GM12878 (cell line): ENCODE measurements around the gene KDM2A. TPM values are rescaled to one million over a fixed set of nuclear protein-coding genes. Genes with fewer than 3 reads are reported as not detected.

ENCODE experiments used
- BHLHE40 ChIP-seq, 2 experiments: fragments of 450-650 bp in 1 of 2; IDR thresholded peaks; 2 replicates each; pipeline ENCODE4 v1.6.1; 2011 to 2017; ENCODE audit warnings: low read depth in 2 of 2, borderline replicate concordance in 1 of 2, improper control_type of control experiment in 1 of 2, low read length in 1 of 2, mild to moderate bottlenecking in 1 of 2
- CBX5 ChIP-seq: sonication (generic); IDR thresholded peaks from 2 replicates; pipeline ENCODE4 v1.6.1; 2016; ENCODE audit warnings: low read depth, moderate library complexity, mild to moderate bottlenecking, inconsistent platforms
- CHD4 ChIP-seq: fragments of 200-600 bp; sonication (generic); IDR thresholded peaks from 2 replicates; pipeline ENCODE4 v1.6.1; 2016; ENCODE audit warnings: mild to moderate bottlenecking
- HDGF ChIP-seq: fragments of 450-650 bp; IDR thresholded peaks from 2 replicates; pipeline ENCODE4 v1.6.1; 2016; ENCODE audit warnings: antibody characterized with exemption
- MEF2A ChIP-seq: IDR thresholded peaks from 2 replicates; pipeline ENCODE4 v1.6.1; 2011; ENCODE audit warnings: low read depth, mild to moderate bottlenecking, low read length, moderate library complexity; ENCODE audit not compliant: insufficient read depth
- MYB ChIP-seq: fragments of 150-350 bp; IDR thresholded peaks from 2 replicates; pipeline ENCODE4 v1.6.1; 2014; ENCODE audit warnings: mild to moderate bottlenecking, low read depth, low read length, borderline replicate concordance
- NBN ChIP-seq: fragments of 450-650 bp; IDR thresholded peaks from 2 replicates; pipeline ENCODE4 v1.6.1; 2016
- NFXL1 ChIP-seq: fragments of 450-650 bp; IDR thresholded peaks from 2 replicates; pipeline ENCODE4 v1.6.1; 2017; ENCODE audit warnings: antibody characterized with exemption, mild to moderate bottlenecking, borderline replicate concordance
- NR2C2 ChIP-seq: IDR thresholded peaks from 2 replicates; pipeline ENCODE4 v1.6.1; 2011; ENCODE audit warnings: borderline replicate concordance, low read depth; ENCODE audit not compliant: control insufficient read depth, insufficient read length
- PAX5 ChIP-seq: IDR thresholded peaks from 2 replicates; pipeline ENCODE4 v1.6.1; 2011; ENCODE audit warnings: low read depth, low read length, borderline replicate concordance
- RBBP5 ChIP-seq: fragments of 200-600 bp; sonication (generic); conservative IDR thresholded peaks from 2 replicates; pipeline ENCODE4 v1.6.1; 2016
- SMAD1 ChIP-seq: fragments of 450-650 bp; IDR thresholded peaks from 2 replicates; pipeline ENCODE4 v1.6.1; 2018; ENCODE audit warnings: mild to moderate bottlenecking, low read depth; ENCODE audit not compliant: partially characterized antibody
- SMARCA5 ChIP-seq: fragments of 450-650 bp; IDR thresholded peaks from 2 replicates; pipeline ENCODE4 v1.6.1; 2017; ENCODE audit warnings: mild to moderate bottlenecking
- polyA plus RNA-seq, 11 experiments: library from polyadenylated mRNA; depleted of rRNA in 4 of 11; unstranded in 6 of 11; stranded (reverse) in 5 of 11; fragments of >200 nt; fragmentation: Nextera tagmentation in 4 of 11; fragmentation: Illumina TruSeq in 1 of 11; extraction: Ambion mirVana in 4 of 11; extraction: Trizol in 1 of 11; gene quantifications; 1 replicate in 1 of 11; 2 replicates in 10 of 11; pipeline versions ENCODE4 v1.2.1 to v1.2.3, GENCODE V29; 2011 to 2016; ENCODE audit warnings: inconsistent platforms in 2 of 11, missing spikeins in 2 of 11, low read depth in 1 of 11
- total RNA-seq, 4 experiments: library from RNA; depleted of rRNA in 3 of 4; stranded (reverse); fragments of >200 nt in 3 of 4; fragmentation: Illumina TruSeq in 1 of 4; extraction: Trizol in 1 of 4; gene quantifications; 2 replicates each; pipeline versions ENCODE4 v1.2.1 to v1.2.3, GENCODE V29; 2013 to 2021
- TF ChIP-seq, protein P1 (sequence below): fragments of 450-650 bp; IDR thresholded peaks from 2 replicates; pipeline ENCODE4 v1.6.1; 2017; ENCODE audit warnings: mild to moderate bottlenecking, low read depth, inconsistent platforms; ENCODE audit not compliant: poor library complexity, severe bottlenecking
- TF ChIP-seq, protein P2 (sequence below): fragments of 450-650 bp; conservative IDR thresholded peaks from 2 replicates; pipeline ENCODE4 v1.6.1; 2017; ENCODE audit warnings: mild to moderate bottlenecking, moderate library complexity
- TF ChIP-seq, protein P3 (sequence below): fragments of 450-650 bp; IDR thresholded peaks from 2 replicates; pipeline ENCODE4 v1.6.1; 2017; ENCODE audit warnings: mild to moderate bottlenecking
- TF ChIP-seq, protein P4 (sequence below): fragments of 450-650 bp; IDR thresholded peaks from 2 replicates; pipeline ENCODE4 v1.6.1; 2014; ENCODE audit warnings: mild to moderate bottlenecking
- TF ChIP-seq, protein P5 (sequence below): fragments of 450-650 bp; IDR thresholded peaks from 2 replicates; pipeline ENCODE4 v1.6.1; 2016; ENCODE audit warnings: mild to moderate bottlenecking, moderate library complexity, borderline replicate concordance

The KDM2A gene
- total and polyA plus RNA-seq, 10 of the 15 experiments (the other 5 are each of a cell fraction or from before 2014, with no cell fraction given): 10.5 to 69.3 (median 41.6) TPM

DNA sequence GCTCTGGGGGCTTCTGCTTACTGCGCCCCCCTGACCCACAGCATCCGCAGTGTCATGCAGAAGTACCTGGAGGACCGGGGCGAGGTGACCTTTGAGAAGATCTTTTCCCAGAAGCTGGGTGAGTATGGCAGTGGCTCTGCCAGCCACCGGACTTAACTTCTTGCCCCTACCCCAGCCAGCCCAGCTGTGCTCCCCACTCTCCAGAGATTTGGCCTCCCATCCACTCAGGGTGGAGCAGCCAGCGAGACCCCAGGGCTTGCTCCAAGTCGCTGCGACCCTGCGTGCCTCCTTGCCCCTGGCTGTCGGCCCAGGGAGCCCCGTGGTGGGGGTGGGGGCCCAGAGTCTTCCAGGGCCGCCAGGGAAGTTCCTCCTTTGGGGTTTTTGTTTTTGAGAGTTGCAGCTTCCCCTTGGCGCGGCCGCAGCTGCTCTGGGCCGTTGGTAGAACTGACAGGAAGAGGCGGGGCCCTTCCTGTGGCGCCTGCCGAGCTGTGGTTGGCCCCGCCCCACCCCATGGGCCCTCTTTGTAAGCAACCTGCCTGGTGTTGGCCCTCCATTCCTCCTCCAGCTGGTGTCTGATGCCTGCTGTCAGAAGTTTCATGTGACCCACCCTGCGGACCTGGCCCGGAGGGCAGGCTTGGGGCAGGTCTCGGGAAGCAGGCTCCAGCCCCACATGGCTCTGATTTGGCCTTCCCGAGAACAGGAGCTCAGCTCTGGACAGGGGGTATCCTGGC lies 158.3 kb downstream of the KDM2A start (continued):
- 0 out of 2 replicates have a peak, but pooled peaks have one; percentile 61 for TF ChIP-seq MEF2A
- no peak for TF ChIP-seq SMAD1
- TF ChIP-seq RBBP5: no peak
- TF ChIP-seq, protein P1, sequence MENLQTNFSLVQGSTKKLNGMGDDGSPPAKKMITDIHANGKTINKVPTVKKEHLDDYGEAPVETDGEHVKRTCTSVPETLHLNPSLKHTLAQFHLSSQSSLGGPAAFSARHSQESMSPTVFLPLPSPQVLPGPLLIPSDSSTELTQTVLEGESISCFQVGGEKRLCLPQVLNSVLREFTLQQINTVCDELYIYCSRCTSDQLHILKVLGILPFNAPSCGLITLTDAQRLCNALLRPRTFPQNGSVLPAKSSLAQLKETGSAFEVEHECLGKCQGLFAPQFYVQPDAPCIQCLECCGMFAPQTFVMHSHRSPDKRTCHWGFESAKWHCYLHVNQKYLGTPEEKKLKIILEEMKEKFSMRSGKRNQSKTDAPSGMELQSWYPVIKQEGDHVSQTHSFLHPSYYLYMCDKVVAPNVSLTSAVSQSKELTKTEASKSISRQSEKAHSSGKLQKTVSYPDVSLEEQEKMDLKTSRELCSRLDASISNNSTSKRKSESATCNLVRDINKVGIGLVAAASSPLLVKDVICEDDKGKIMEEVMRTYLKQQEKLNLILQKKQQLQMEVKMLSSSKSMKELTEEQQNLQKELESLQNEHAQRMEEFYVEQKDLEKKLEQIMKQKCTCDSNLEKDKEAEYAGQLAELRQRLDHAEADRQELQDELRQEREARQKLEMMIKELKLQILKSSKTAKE: peak; percentile 35
- TF ChIP-seq NFXL1: no peak
- TF ChIP-seq, protein P2, sequence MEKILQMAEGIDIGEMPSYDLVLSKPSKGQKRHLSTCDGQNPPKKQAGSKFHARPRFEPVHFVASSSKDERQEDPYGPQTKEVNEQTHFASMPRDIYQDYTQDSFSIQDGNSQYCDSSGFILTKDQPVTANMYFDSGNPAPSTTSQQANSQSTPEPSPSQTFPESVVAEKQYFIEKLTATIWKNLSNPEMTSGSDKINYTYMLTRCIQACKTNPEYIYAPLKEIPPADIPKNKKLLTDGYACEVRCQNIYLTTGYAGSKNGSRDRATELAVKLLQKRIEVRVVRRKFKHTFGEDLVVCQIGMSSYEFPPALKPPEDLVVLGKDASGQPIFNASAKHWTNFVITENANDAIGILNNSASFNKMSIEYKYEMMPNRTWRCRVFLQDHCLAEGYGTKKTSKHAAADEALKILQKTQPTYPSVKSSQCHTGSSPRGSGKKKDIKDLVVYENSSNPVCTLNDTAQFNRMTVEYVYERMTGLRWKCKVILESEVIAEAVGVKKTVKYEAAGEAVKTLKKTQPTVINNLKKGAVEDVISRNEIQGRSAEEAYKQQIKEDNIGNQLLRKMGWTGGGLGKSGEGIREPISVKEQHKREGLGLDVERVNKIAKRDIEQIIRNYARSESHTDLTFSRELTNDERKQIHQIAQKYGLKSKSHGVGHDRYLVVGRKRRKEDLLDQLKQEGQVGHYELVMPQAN: peak; percentile 39; the same call in 1 of the 2 replicates
- no peak for TF ChIP-seq NR2C2
- peak; percentile 76; the same call in 1 of the 2 replicates for TF ChIP-seq MYB
- TF ChIP-seq NBN: peak; percentile 94
- TF ChIP-seq, protein P3, sequence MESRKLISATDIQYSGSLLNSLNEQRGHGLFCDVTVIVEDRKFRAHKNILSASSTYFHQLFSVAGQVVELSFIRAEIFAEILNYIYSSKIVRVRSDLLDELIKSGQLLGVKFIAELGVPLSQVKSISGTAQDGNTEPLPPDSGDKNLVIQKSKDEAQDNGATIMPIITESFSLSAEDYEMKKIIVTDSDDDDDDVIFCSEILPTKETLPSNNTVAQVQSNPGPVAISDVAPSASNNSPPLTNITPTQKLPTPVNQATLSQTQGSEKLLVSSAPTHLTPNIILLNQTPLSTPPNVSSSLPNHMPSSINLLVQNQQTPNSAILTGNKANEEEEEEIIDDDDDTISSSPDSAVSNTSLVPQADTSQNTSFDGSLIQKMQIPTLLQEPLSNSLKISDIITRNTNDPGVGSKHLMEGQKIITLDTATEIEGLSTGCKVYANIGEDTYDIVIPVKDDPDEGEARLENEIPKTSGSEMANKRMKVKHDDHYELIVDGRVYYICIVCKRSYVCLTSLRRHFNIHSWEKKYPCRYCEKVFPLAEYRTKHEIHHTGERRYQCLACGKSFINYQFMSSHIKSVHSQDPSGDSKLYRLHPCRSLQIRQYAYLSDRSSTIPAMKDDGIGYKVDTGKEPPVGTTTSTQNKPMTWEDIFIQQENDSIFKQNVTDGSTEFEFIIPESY: 0 out of 2 replicates have a peak, but pooled peaks have one; percentile 56
- peak; percentile 65 to 80; a peak in 2 of 4 replicates for TF ChIP-seq BHLHE40 (IDR thresholded peaks at IDR 0.05; ENCODE audit: borderline replicate concordance in 1 of 2, low read depth in 2 of 2, low read length in 1 of 2)
- TF ChIP-seq PAX5: peak; percentile 42; the same call in 1 of the 2 replicates
- peak; percentile 25; the same call in 1 of the 2 replicates for TF ChIP-seq HDGF
- no peak for TF ChIP-seq CBX5
- no peak for TF ChIP-seq CHD4
- TF ChIP-seq, protein P4, sequence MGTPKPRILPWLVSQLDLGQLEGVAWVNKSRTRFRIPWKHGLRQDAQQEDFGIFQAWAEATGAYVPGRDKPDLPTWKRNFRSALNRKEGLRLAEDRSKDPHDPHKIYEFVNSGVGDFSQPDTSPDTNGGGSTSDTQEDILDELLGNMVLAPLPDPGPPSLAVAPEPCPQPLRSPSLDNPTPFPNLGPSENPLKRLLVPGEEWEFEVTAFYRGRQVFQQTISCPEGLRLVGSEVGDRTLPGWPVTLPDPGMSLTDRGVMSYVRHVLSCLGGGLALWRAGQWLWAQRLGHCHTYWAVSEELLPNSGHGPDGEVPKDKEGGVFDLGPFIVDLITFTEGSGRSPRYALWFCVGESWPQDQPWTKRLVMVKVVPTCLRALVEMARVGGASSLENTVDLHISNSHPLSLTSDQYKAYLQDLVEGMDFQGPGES: no peak
- peak; percentile 60 for TF ChIP-seq SMARCA5
- TF ChIP-seq, protein P5, sequence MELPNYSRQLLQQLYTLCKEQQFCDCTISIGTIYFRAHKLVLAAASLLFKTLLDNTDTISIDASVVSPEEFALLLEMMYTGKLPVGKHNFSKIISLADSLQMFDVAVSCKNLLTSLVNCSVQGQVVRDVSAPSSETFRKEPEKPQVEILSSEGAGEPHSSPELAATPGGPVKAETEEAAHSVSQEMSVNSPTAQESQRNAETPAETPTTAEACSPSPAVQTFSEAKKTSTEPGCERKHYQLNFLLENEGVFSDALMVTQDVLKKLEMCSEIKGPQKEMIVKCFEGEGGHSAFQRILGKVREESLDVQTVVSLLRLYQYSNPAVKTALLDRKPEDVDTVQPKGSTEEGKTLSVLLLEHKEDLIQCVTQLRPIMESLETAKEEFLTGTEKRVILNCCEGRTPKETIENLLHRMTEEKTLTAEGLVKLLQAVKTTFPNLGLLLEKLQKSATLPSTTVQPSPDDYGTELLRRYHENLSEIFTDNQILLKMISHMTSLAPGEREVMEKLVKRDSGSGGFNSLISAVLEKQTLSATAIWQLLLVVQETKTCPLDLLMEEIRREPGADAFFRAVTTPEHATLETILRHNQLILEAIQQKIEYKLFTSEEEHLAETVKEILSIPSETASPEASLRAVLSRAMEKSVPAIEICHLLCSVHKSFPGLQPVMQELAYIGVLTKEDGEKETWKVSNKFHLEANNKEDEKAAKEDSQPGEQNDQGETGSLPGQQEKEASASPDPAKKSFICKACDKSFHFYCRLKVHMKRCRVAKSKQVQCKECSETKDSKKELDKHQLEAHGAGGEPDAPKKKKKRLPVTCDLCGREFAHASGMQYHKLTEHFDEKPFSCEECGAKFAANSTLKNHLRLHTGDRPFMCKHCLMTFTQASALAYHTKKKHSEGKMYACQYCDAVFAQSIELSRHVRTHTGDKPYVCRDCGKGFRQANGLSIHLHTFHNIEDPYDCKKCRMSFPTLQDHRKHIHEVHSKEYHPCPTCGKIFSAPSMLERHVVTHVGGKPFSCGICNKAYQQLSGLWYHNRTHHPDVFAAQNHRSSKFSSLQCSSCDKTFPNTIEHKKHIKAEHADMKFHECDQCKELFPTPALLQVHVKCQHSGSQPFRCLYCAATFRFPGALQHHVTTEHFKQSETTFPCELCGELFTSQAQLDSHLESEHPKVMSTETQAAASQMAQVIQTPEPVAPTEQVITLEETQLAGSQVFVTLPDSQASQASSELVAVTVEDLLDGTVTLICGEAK: peak; percentile 32; the same call in 1 of the 2 replicates
